ENCODE data around the gene NME3.
"Not testable (repeated sequence)": the region's sequence is repeated elsewhere in the genome, so short reads cannot be mapped to it uniquely, and the experiment has no call there.

Gene NME3

GRCh38 chr16:1771188-1771863, at the start of gene NME3:
Gene NME3 (minus strand): TSS chr16:1771543. CDS start chr16:1771534, 9 bp downstream.
- no peak for DNase-seq

GRCh38 chr16:1820946-1821290, 49.6 kb upstream of the NME3 start:
- no peak for DNase-seq

GRCh38 chr16:1820096-1820945, 49.0 kb upstream of the NME3 start:
- no peak for DNase-seq

GRCh38 chr16:1819611-1820010, 48.3 kb upstream of the NME3 start:
- DNase-seq = no peak

- DNase-seq = no peak
Observed at GRCh38 chr16:1818873-1819525, 47.7 kb upstream of the NME3 start.

GRCh38 chr16:1818204-1818872, 47.0 kb upstream of the NME3 start:
- no peak for DNase-seq

GRCh38 chr16:1817716-1818115, 46.4 kb upstream of the NME3 start:
- DNase-seq = no peak

GRCh38 chr16:1817276-1817589, 45.9 kb upstream of the NME3 start:
- DNase-seq = no peak

- DNase-seq = no peak
Observed at GRCh38 chr16:1816396-1817275, 45.3 kb upstream of the NME3 start.

GRCh38 chr16:1815461-1815860, 44.1 kb upstream of the NME3 start:
- no peak for DNase-seq

GRCh38 chr16:1812732-1813163, 41.4 kb upstream of the NME3 start:
- DNase-seq = peak; percentile 32

- DNase-seq = no peak
Observed at GRCh38 chr16:1810536-1810935, 39.2 kb upstream of the NME3 start.

GRCh38 chr16:1810106-1810505, 38.8 kb upstream of the NME3 start:
- no peak for DNase-seq

- no peak for DNase-seq
Observed at GRCh38 chr16:1809281-1809801, 38.0 kb upstream of the NME3 start.

GRCh38 chr16:1808691-1809090, 37.3 kb upstream of the NME3 start:
- DNase-seq = no peak

GRCh38 chr16:1807626-1808025, 36.3 kb upstream of the NME3 start:
- DNase-seq = no peak

- no peak for DNase-seq
Observed at GRCh38 chr16:1800701-1801100, 29.4 kb upstream of the NME3 start.

- DNase-seq = not testable (repeated sequence)
Observed at GRCh38 chr16:1799263-1799662, 27.9 kb upstream of the NME3 start.

- DNase-seq = no peak
Observed at GRCh38 chr16:1794908-1795666, 23.7 kb upstream of the NME3 start.

GRCh38 chr16:1794221-1794871, 23.0 kb upstream of the NME3 start:
- no peak for DNase-seq

Data from kidney glomerular epithelial cell (primary cell).